ENCODE measurements around the gene ARID1B.

The ARID1B gene

DNA sequence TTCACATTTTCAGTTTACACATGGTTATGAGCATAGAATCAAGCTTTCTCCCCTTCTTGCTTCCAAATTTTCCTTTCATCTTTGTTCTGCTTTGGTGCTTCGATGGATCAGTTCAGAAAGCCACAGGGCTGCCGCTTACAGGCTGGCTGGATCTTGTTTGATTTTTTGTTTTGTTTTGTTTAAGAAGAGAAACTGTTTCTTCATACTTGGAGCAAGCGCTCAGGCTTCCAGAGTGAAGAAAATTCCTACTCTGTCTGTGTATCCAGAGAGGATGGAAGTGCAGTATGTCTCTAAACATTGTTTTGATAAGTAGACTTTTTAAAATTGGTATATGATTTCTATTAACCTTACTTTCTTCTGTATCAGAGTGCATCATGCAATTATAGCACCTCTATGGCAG, 66.9 kb downstream of the ARID1B start:
- Histone ChIP-seq H3K27ac (ENCODE audit: poor library complexity, severe bottlenecking) (no peak overlapping the region), H3K4me1 (ENCODE audit: insufficient read depth, poor library complexity, severe bottlenecking) (peaks cover 14% of the 10 kb centered on the region), H3K36me3 (ENCODE audit: low read depth) (no peaks in the 10 kb centered on the region), H3K9me3 (ENCODE audit: severe bottlenecking) (no peaks in the 10 kb centered on the region), H3K27me3 (ENCODE audit: insufficient read depth, poor library complexity, severe bottlenecking) (no peaks in the 10 kb centered on the region), H3K4me3 (ENCODE audit: severe bottlenecking) (no peak overlapping the region)
- TF ChIP-seq, protein P1, sequence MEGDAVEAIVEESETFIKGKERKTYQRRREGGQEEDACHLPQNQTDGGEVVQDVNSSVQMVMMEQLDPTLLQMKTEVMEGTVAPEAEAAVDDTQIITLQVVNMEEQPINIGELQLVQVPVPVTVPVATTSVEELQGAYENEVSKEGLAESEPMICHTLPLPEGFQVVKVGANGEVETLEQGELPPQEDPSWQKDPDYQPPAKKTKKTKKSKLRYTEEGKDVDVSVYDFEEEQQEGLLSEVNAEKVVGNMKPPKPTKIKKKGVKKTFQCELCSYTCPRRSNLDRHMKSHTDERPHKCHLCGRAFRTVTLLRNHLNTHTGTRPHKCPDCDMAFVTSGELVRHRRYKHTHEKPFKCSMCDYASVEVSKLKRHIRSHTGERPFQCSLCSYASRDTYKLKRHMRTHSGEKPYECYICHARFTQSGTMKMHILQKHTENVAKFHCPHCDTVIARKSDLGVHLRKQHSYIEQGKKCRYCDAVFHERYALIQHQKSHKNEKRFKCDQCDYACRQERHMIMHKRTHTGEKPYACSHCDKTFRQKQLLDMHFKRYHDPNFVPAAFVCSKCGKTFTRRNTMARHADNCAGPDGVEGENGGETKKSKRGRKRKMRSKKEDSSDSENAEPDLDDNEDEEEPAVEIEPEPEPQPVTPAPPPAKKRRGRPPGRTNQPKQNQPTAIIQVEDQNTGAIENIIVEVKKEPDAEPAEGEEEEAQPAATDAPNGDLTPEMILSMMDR (IDR thresholded peaks at IDR 0.05; ENCODE audit: poor library complexity, severe bottlenecking): no peak
- DNase-seq (ENCODE audit: low spot score): no peak
- no peak for ATAC-seq (ENCODE audit: low read depth)

DNA sequence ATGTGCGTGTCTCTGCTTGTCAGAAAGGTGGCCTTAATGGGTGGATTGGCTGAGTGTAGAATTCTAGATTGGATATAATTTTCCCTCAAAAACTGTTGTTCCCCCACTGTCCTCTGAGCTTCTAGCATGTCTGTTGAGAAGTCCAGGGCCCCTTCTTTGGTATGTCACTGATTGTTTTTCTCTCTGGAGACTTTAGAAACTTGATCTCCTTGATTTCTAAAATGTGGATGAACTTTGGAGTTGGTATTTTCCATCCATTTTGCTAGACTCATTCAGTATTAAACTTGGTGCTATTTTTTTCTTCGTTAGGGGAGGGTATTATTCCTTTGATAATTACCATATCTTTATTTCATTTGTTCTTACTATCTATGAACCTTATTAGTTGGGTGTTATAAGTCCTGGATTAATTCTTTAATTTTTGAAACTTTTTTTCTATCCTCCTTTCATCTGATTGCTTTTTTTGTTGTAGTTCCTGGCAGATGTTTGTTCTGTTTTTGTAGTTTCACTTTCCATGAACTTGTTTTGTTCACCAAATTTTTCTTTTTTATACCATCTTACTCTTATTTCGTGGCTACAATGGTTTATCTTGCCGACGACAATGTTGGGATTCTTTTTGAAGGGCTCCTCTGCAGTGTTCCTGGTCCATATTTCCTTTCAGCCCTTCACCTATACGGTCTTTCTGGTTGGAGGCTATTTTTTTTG, 68.4 kb downstream of the ARID1B start:
- Histone ChIP-seq H3K27me3 (ENCODE audit: insufficient read depth, poor library complexity, severe bottlenecking) (no peaks in the 10 kb centered on the region), H3K4me1 (ENCODE audit: insufficient read depth, poor library complexity, severe bottlenecking) (peaks cover 14% of the 10 kb centered on the region), H3K36me3 (ENCODE audit: low read depth) (no peaks in the 10 kb centered on the region), H3K27ac (ENCODE audit: poor library complexity, severe bottlenecking) (no peak overlapping the region), H3K9me3 (ENCODE audit: severe bottlenecking) (no peaks in the 10 kb centered on the region), H3K4me3 (ENCODE audit: severe bottlenecking) (no peak overlapping the region)
- ATAC-seq (ENCODE audit: low read depth): no peak
- TF ChIP-seq, protein P1 (IDR thresholded peaks at IDR 0.05; ENCODE audit: poor library complexity, severe bottlenecking): no peak
- DNase-seq (ENCODE audit: low spot score): no peak

DNA sequence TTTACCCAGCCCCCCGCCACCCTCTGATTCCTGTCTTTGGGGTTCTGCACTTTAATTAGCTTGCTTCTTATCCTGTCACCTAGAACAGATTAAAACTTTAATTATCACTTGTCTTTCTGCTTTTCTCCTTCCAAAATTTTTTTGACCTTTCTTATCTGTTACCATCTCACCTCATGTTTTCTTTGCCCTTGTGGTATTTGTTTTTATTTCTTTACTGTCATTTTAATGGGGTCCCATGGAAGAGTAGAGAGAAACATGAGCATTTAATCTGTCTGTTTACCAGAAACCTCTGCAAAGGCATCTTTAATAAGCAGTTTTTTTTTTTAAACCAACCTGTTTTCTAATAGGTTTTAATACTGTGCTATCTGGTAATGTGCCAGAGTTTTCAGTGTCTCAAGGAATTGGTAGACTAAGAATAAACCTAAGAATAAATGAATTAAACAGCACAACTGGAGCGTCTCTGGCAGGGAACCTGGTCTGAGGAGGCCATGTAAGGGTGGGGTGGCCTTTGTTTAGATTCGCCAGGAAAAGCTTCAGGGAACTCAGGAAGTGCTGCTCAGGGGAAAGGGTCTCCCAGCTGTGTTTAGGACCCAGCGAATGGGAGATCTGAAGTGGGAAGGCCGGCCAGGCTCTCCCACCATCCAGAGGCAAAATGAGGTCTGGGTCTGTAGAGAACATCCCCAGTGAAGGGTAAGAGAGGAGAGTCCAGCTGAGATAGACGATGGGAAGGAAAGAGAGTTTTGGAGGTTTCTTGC, 69.8 kb downstream of the ARID1B start:
- no peak overlapping the region for H3K27ac ChIP-seq (ENCODE audit: poor library complexity, severe bottlenecking)
- no peak for DNase-seq (ENCODE audit: low spot score)
- H3K36me3 ChIP-seq (ENCODE audit: low read depth): no peaks in the 10 kb centered on the region
- no peaks in the 10 kb centered on the region for H3K9me3 ChIP-seq (ENCODE audit: severe bottlenecking)
- H3K27me3 ChIP-seq (ENCODE audit: insufficient read depth, poor library complexity, severe bottlenecking): no peaks in the 10 kb centered on the region
- ATAC-seq (ENCODE audit: low read depth): no peak
- TF ChIP-seq, protein P1 (IDR thresholded peaks at IDR 0.05; ENCODE audit: poor library complexity, severe bottlenecking): no peak
- H3K4me1 ChIP-seq (ENCODE audit: insufficient read depth, poor library complexity, severe bottlenecking): peaks cover 14% of the 10 kb centered on the region
- no peak overlapping the region for H3K4me3 ChIP-seq (ENCODE audit: severe bottlenecking)

DNA sequence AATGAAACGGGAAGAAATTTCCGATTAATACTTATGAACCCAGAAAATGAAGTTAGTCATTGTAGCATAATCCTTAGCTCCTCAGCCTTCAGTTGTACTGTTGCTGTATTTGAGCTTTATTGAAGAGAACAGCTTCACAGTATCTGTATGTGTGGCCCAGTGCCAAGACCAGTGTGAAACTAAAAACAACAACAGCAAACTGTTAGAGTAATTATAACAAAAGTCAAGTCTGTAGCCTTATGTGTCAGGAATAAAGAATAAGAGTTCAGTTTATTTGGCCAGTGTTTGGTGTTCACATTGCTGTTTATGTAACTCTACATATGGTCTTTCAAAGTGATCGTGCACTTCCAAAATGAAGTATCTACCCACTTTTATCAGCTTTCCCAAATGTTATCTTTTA, 70.9 kb downstream of the ARID1B start:
- peaks cover 14% of the 10 kb centered on the region for H3K4me1 ChIP-seq (ENCODE audit: insufficient read depth, poor library complexity, severe bottlenecking)
- no peaks in the 10 kb centered on the region for H3K27me3 ChIP-seq (ENCODE audit: insufficient read depth, poor library complexity, severe bottlenecking)
- ATAC-seq (ENCODE audit: low read depth): no peak

More for the DNA sequence above, 70.9 kb downstream of the ARID1B start:
- Histone ChIP-seq H3K27ac (ENCODE audit: poor library complexity, severe bottlenecking) (no peak overlapping the region), H3K36me3 (ENCODE audit: low read depth) (no peaks in the 10 kb centered on the region), H3K9me3 (ENCODE audit: severe bottlenecking) (no peaks in the 10 kb centered on the region), H3K4me3 (ENCODE audit: severe bottlenecking) (no peak overlapping the region)
- DNase-seq (ENCODE audit: low spot score): no peak
- TF ChIP-seq, protein P1 (IDR thresholded peaks at IDR 0.05; ENCODE audit: poor library complexity, severe bottlenecking): no peak
